Right lobe of liver (tissue), 4 donors: ENCODE data around the gene HSD11B1L.

Experiments used
- CTCF ChIP-seq, 4 donors: fragments of 200-600 bp in 3 of 4; fragments of 450-650 bp in 1 of 4; IDR thresholded peaks; one replicate each; pipeline versions ENCODE4 v1.5.1 to v1.8.0; 2016 to 2022; ENCODE audit warnings: antibody characterized with exemption in 4 of 4, mild to moderate bottlenecking in 2 of 4
- POLR2A ChIP-seq: fragments of 450-650 bp; IDR thresholded peaks from one replicate; pipeline ENCODE4 v1.6.1; 2017; ENCODE audit warnings: antibody characterized with exemption, mild to moderate bottlenecking
- donor health status: DM: no; HTN: no; CAD: no.
- donor health status: DM: no; HTN: no; CAD: no.
- donor health status: DM: no; HTN: yes; CAD: no.

DNA sequence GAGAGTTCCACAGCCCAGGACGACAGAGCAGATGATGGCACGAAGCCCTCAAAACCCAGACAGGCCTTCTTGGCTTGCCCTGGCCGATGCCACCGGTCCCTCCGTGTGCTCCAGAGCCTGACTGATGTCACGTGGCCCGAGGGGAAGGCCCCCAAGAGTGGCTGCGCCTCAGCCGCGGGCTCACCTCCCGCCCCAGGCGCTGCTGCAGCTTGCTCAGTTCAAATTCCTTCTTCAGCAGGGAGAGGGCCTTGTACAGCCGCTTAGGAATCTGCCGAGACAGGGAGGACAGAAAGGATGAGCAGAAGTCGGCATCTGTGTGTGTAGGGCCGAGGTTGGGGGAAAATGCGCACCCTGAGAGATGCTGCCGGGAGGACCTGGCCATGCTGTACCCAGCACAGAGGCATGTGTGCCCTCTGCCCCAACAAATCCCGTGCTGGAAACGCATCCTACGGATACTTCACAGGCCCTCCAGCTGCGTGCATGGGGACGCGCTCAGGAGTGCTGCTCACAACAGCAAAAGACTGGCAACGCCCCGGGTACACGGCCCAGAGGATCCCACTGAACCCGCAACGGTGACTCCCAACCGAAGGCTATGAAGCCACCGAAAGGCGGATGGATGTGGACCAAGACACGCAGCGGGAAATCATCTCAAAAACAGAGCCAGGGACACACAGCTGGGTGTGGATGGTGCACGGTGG, 26.2 kb downstream of the HSD11B1L start:
- TF ChIP-seq CTCF (IDR thresholded peaks at IDR 0.05): no peak
- TF ChIP-seq POLR2A: no peak
